Stomach (tissue), 9 donors: ENCODE results near the gene SVIL. TPM values are rescaled to one million over a fixed set of nuclear protein-coding genes. Genes with fewer than 3 reads are reported as not detected.

Experiments
- DNase-seq, 2 donors: peaks; one replicate each; pipeline versions ENCODE4 v3.0.0 to v3.0.0-alpha.2; 2013 to 2019
- H3K27ac ChIP-seq, 5 donors: fragments of 200-600 bp in 4 of 5; sonication (generic) in 4 of 5; one replicate each; pipeline ENCODE4 v1.5.1; 2013 to 2019; ENCODE audit warnings: mild to moderate bottlenecking in 1 of 5, moderate library complexity in 1 of 5
- H3K27me3 ChIP-seq, 3 donors: fragments of 200-600 bp; sonication (generic); one replicate each; pipeline ENCODE4 v1.5.1; 2017 to 2019; ENCODE audit warnings: mixed run types in 1 of 3
- H3K36me3 ChIP-seq, 4 donors: fragments of 200-600 bp; sonication (generic); 1 replicate in 3 of 4; 2 replicates in 1 of 4; pipeline ENCODE4 v1.5.1; 2016 to 2019
- H3K4me1 ChIP-seq, 4 donors: fragments of 200-600 bp; sonication (generic); one replicate each; pipeline ENCODE4 v1.5.1; 2016 to 2019
- H3K4me3 ChIP-seq, 4 donors: fragments of 200-600 bp; sonication (generic) in 3 of 4; one replicate each; pipeline ENCODE4 v1.5.1; 2016 to 2019; ENCODE audit warnings: mild to moderate bottlenecking in 1 of 4
- H3K9me3 ChIP-seq, 4 donors: fragments of 200-600 bp; sonication (generic); one replicate each; pipeline ENCODE4 v1.5.1; 2016 to 2019
- EP300 ChIP-seq: sonication (generic); formaldehyde crosslinking; IDR thresholded peaks from one replicate; pipeline ENCODE4 v1.6.1; 2017; ENCODE audit warnings: antibody characterized with exemption
- POLR2A ChIP-seq, 4 donors: fragments of 450-650 bp; IDR thresholded peaks; one replicate each; pipeline ENCODE4 v1.6.1; 2016; ENCODE audit warnings: antibody characterized with exemption in 4 of 4, control low read depth in 2 of 4, mild to moderate bottlenecking in 1 of 4, moderate library complexity in 1 of 4
- POLR2AphosphoS5 ChIP-seq, 3 donors: sonication (generic); formaldehyde crosslinking; IDR thresholded peaks; one replicate each; pipeline ENCODE4 v1.6.1; 2016; ENCODE audit warnings: antibody characterized with exemption in 3 of 3
- WGBS, 5 donors: extraction: QIAGEN DNeasy Blood & Tissue Kit in 3 of 5; methylation state at CpG; one replicate each; pipeline versions ENCODE4 v1.1.5 to v1.1.7; 2013 to 2018; 5-methylcytosine and 5-hydroxymethylcytosine counted together
- intact Hi-C: fragments of 100-400 bp; cut with DNase I; formaldehyde crosslinking; loops from one replicate; pipeline ENCODE4 v1.15.1; 2023; ENCODE audit warnings: low total_unique reads
- polyA plus RNA-seq, 3 donors: library from polyadenylated mRNA; stranded (reverse); fragments of 200-250 nt; gene quantifications; one replicate each; pipeline ENCODE4 v1.2.3, GENCODE V29; 2013
- total RNA-seq, 5 donors: library from RNA; depleted of rRNA; stranded (reverse); fragments of >200 nt; gene quantifications; one replicate each; pipeline versions ENCODE4 v1.1.0 to v1.2.3, GENCODE V29; 2014 to 2016
- TF ChIP-seq, protein P1 (sequence below), 7 experiments: fragments of 450-650 bp in 4 of 7; fragments of 200-600 bp in 3 of 7; sonication (generic) in 3 of 7; IDR thresholded peaks; one replicate each; pipeline ENCODE4 v1.5.1; 2016 to 2019; ENCODE audit warnings: antibody characterized with exemption in 7 of 7, control low read depth in 2 of 7, mild to moderate bottlenecking in 1 of 7
- donor health status: healthy with polysubstance abuse.
- donor health status: Bipolar disorder and iron deficiency.
- donor health status: healthy.

SVIL gene
- total and polyA plus RNA-seq, 8 donors, result 6.8 to 400 (median 112) TPM

DNA sequence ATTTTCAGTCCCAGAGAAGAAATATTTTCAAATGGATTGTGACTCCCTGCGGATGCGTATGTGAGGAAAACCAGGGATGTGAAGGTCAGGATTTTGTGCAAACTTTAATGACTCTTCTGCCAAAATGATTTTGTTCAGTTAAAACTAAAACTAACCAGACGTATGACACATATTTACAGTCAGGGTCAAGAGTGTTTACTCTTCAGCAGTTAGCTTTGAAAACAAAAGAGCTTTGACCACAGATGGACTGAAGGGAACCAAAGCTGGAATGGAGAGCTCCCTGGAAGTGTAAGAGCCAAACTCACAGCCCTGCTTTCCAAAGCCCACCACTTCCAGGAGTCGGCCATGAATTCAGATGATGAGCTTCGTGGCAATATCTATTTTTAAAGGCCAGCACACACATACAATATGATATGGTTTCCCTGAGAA lies 15.5 kb downstream of the SVIL start:
- no peak overlapping the region for H3K4me3 ChIP-seq
- WGBS, 5 donors, result 41 to 54% (median 41%) methylated on average over 5 of the region's 5 CpGs

DNA sequence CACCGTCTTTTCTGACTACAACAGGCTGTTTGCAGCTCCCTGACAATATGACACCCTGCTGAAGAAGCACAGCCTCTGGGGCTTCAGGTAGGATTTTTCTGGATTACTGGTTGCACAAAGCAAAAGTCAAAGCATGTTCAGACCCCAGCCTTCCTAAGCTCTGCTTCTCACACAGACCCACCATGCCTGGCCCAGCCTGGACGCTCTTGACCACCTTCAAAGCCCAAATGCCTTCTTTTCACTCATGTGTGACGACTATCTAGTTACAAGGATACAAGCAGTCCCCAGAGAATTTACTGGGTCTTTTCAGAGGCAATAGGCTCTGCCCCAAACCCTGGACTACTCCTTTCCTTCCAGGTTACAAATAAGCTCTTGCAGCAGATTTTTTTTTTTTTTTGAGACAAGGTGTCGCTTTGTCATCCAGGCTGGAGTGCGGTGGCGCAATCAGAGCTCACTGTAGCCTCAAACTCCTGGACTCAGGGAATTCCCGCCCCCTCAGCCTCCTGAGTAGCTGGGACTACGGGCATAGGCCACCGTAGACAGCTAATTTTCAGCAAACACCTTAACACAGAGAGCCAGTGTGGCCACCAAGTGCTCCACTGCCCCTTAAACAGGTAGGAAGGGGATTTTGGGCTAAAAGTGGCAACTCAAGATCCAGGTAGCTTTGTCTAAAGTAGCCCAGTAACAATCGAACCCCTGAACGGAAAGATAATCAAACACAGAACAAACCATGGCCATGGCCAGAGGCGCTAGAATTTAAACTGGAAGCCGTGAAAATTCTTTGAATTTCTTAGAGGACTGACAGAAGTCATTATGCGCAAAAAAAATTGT lies 16.2 kb downstream of the SVIL start:
- H3K27ac ChIP-seq, result peak overlapping the region in 4 of 5 donors; percentile 76 to 90 (median 80)
- H3K36me3 ChIP-seq, result no peaks in the 10 kb centered on the region
- intact Hi-C loops, result no loop called here
- no peak overlapping the region for H3K4me3 ChIP-seq
- DNase-seq, result peak in 1 of 2 donors; percentile 71
- H3K9me3 ChIP-seq, result no peaks in the 10 kb centered on the region
- no peaks in the 10 kb centered on the region for H3K27me3 ChIP-seq
- TF ChIP-seq EP300 (no peak), POLR2AphosphoS5 (IDR thresholded peaks at IDR 0.05) (no peak), POLR2A (IDR thresholded peaks at IDR 0.05) (no peak)
- TF ChIP-seq, protein P1, sequence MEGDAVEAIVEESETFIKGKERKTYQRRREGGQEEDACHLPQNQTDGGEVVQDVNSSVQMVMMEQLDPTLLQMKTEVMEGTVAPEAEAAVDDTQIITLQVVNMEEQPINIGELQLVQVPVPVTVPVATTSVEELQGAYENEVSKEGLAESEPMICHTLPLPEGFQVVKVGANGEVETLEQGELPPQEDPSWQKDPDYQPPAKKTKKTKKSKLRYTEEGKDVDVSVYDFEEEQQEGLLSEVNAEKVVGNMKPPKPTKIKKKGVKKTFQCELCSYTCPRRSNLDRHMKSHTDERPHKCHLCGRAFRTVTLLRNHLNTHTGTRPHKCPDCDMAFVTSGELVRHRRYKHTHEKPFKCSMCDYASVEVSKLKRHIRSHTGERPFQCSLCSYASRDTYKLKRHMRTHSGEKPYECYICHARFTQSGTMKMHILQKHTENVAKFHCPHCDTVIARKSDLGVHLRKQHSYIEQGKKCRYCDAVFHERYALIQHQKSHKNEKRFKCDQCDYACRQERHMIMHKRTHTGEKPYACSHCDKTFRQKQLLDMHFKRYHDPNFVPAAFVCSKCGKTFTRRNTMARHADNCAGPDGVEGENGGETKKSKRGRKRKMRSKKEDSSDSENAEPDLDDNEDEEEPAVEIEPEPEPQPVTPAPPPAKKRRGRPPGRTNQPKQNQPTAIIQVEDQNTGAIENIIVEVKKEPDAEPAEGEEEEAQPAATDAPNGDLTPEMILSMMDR (IDR thresholded peaks at IDR 0.05), result no peak
- peaks cover 14 to 60% (median 33%) of the 10 kb centered on the region in 4 donors for H3K4me1 ChIP-seq
- 62 to 73% (median 71%) methylated on average over 14 of the region's 14 CpGs for WGBS, 5 donors

More for the DNA sequence above, 15.5 kb downstream of the SVIL start:
- peak in 1 of 2 donors; percentile 74 for DNase-seq
- peak; percentile 32 to 84 (median 42) for TF ChIP-seq POLR2AphosphoS5 (IDR thresholded peaks at IDR 0.05)
- TF ChIP-seq, protein P1 (IDR thresholded peaks at IDR 0.05), result no peak
- TF ChIP-seq EP300, result peak; percentile 25
- no peak for TF ChIP-seq POLR2A (IDR thresholded peaks at IDR 0.05)
- Histone ChIP-seq H3K4me1 (peaks cover 14 to 62% (median 33%) of the 10 kb centered on the region in 4 donors), H3K36me3 (no peaks in the 10 kb centered on the region), H3K27ac (peak overlapping the region in 4 of 5 donors; percentile 76 to 90 (median 80)), H3K9me3 (no peaks in the 10 kb centered on the region), H3K27me3 (no peaks in the 10 kb centered on the region)
- intact Hi-C loops, result no loop called here

DNA sequence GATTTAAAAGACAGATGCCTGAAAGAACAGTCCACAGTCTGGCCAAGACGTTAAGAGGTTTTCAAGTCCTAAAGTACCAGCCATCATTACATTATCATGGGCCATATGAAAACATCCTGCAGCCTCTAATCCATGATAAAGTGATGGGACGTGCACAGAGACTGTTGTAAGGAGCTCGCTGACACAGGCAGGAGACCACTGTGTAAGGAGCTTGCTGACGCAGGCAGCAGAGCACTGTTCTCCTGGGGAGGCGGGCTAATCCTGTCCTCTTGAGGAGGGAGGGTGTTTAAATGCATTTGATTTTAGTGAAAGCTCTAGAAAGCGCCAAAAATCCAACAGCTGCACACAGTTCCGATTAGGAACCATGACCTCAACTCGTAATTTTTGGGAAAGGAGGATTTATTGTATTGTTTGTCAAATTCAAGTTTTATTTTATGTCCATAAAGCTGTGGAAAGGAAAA lies 16.9 kb downstream of the SVIL start:
- peak overlapping the region in 4 of 5 donors; percentile 76 to 90 (median 80) for H3K27ac ChIP-seq
- intact Hi-C loops, result no loop called here
- DNase-seq, result peak in 1 of 2 donors; percentile 78

DNA sequence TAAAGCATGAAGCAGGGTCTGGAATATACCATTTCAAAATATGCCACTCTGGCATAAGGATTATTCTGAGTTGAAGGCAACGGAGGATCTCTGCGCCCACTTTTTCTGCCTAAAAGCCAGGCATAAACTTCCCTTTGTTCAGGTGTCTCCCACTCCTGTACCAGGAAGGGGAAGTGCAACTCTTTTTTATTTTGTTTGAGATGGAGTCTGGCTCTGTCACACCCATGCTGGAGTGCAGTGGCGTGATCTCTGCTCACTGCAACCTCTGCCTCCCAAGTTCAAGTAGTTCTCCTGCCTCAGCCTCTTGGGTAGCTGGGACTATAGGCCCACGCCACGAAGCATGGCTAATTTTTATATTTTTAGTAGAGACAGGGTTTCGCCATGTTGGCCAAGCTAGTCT lies 18.2 kb downstream of the SVIL start:
- DNase-seq, result no peak
- TF ChIP-seq, protein P1 (IDR thresholded peaks at IDR 0.05), result no peak
- no peak for TF ChIP-seq POLR2A (IDR thresholded peaks at IDR 0.05)
- no peak for TF ChIP-seq EP300
- no peak for TF ChIP-seq POLR2AphosphoS5 (IDR thresholded peaks at IDR 0.05)

More for the DNA sequence above, 16.9 kb downstream of the SVIL start:
- whole genome bisulfite sequencing, 5 donors, result 55 to 78% (median 73%) methylated on average over 8 of the region's 8 CpGs
- no peaks in the 10 kb centered on the region for H3K36me3 ChIP-seq
- H3K27me3 ChIP-seq, result no peaks in the 10 kb centered on the region
- H3K4me3 ChIP-seq, result no peak overlapping the region
- peak in 1 of 3 donors; percentile 55 for TF ChIP-seq POLR2AphosphoS5 (IDR thresholded peaks at IDR 0.05)
- no peak for TF ChIP-seq EP300
- H3K4me1 ChIP-seq, result peaks cover 14 to 55% (median 33%) of the 10 kb centered on the region in 4 donors
- H3K9me3 ChIP-seq, result no peaks in the 10 kb centered on the region

More for the DNA sequence above, 18.2 kb downstream of the SVIL start:
- Histone ChIP-seq H3K4me3 (no peak overlapping the region), H3K9me3 (no peaks in the 10 kb centered on the region), H3K27me3 (no peaks in the 10 kb centered on the region), H3K27ac (peak overlapping the region in 2 of 5 donors; percentile 5 to 90), H3K36me3 (no peaks in the 10 kb centered on the region), H3K4me1 (peaks cover 14 to 50% (median 32%) of the 10 kb centered on the region in 4 donors)
- intact Hi-C loops, result no loop called here
- WGBS, 5 donors, result 84 to 96% (median 91%) methylated on average over 6 of the region's 6 CpGs
